ENCODE data around the gene CHCHD4. TPM values are rescaled to one million over a fixed set of nuclear protein-coding genes. Genes with fewer than 3 reads are reported as not detected.

CHCHD4 gene
- total RNA-seq, 1 donor from 2014 or later = 12.6 TPM

DNA sequence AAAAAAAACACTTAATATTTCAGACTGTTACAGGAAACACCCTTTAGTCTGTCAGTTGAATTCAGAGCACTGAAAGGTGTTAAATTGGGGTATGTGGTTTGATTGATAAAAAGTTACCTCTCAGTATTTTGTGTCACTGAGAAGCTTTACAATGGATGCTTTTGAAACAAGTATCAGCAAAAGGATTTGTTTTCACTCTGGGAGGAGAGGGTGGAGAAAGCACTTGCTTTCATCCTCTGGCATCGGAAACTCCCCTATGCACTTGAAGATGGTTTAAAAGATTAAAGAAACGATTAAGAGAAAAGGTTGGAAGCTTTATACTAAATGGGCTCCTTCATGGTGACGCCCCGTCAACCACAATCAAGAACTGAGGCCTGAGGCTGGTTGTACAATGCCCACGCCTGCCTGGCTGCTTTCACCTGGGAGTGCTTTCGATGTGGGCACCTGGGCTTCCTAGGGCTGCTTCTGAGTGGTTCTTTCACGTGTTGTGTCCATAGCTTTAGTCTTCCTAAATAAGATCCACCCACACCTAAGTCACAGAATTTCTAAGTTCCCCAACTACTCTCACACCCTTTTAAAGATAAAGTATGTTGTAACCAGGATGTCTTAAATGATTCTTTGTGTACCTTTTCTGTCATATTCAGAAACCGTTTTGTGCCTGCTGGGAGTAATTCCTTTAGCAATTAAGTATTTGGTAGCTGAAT, 18.0 kb upstream of the CHCHD4 start:
- peaks cover 56% of the 10 kb centered on the region for H3K4me1 ChIP-seq

DNA sequence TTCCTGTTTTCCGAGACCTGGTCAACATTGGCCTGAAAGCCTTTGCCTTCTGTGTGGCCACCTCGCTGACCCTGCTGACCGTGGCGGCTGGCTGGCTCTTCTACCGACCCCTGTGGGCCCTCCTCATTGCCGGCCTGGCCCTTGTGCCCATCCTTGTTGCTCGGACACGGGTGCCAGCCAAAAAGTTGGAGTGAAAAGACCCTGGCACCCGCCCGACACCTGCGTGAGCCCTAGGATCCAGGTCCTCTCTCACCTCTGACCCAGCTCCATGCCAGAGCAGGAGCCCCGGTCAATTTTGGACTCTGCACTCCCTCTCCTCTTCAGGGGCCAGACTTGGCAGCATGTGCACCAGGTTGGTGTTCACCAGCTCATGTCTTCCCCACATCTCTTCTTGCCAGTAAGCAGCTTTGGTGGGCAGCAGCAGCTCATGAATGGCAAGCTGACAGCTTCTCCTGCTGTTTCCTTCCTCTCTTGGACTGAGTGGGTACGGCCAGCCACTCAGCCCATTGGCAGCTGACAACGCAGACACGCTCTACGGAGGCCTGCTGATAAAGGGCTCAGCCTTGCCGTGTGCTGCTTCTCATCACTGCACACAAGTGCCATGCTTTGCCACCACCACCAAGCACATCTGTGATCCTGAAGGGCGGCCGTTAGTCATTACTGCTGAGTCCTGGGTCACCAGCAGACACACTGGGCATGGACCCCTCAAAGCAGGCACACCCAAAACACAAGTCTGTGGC, 17.1 kb upstream of the CHCHD4 start:
- H3K9me3 ChIP-seq = no peaks in the 10 kb centered on the region
- no peak for DNase-seq
- intact Hi-C loops (cut with DNase I) = no loop called here
- no peaks in the 10 kb centered on the region for H3K27me3 ChIP-seq (ENCODE audit: low read depth)
- peak overlapping the region; percentile 95 for H3K27ac ChIP-seq
- H3K4me1 ChIP-seq = peaks cover 49% of the 10 kb centered on the region
- no peak for ATAC-seq
- TF ChIP-seq, protein P1, sequence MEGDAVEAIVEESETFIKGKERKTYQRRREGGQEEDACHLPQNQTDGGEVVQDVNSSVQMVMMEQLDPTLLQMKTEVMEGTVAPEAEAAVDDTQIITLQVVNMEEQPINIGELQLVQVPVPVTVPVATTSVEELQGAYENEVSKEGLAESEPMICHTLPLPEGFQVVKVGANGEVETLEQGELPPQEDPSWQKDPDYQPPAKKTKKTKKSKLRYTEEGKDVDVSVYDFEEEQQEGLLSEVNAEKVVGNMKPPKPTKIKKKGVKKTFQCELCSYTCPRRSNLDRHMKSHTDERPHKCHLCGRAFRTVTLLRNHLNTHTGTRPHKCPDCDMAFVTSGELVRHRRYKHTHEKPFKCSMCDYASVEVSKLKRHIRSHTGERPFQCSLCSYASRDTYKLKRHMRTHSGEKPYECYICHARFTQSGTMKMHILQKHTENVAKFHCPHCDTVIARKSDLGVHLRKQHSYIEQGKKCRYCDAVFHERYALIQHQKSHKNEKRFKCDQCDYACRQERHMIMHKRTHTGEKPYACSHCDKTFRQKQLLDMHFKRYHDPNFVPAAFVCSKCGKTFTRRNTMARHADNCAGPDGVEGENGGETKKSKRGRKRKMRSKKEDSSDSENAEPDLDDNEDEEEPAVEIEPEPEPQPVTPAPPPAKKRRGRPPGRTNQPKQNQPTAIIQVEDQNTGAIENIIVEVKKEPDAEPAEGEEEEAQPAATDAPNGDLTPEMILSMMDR (IDR thresholded peaks at IDR 0.05) = no peak
- H3K4me3 ChIP-seq = no peak overlapping the region
- peaks cover 78% of the 10 kb centered on the region for H3K36me3 ChIP-seq

More for the DNA sequence above, 18.0 kb upstream of the CHCHD4 start:
- TF ChIP-seq, protein P1 (IDR thresholded peaks at IDR 0.05) = no peak
- peak overlapping the region; percentile 95 for H3K27ac ChIP-seq
- H3K27me3 ChIP-seq (ENCODE audit: low read depth) = no peaks in the 10 kb centered on the region
- H3K36me3 ChIP-seq = peaks cover 78% of the 10 kb centered on the region
- H3K4me3 ChIP-seq = no peak overlapping the region
- intact Hi-C loops (cut with DNase I) = no loop called here
- H3K9me3 ChIP-seq = no peaks in the 10 kb centered on the region
- ATAC-seq = no peak
- DNase-seq = no peak

DNA sequence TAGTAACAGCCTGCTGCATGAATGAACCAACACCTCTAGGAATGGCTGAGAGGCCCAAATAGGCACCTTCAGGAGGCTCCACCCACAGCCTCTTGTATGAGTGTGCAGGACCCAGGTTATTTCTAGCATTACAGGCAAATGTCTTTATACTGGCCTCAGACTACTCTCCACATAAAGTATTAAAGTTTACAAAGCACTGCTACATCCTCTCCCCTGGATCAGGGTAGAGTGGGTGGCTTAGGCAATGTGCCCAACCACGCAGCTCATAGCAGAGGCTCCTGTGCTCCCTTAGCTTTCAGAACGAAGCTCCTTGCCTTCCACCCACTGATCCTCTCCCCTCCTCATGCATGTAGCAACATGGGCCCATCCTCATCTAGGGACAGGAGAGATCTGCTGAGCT, 16.5 kb upstream of the CHCHD4 start:
- H3K27me3 ChIP-seq (ENCODE audit: low read depth) = no peaks in the 10 kb centered on the region
- TF ChIP-seq, protein P1 (IDR thresholded peaks at IDR 0.05) = no peak
- H3K27ac ChIP-seq = peak overlapping the region; percentile 14
- intact Hi-C loops (cut with DNase I) = no loop called here
- DNase-seq = no peak
- H3K4me1 ChIP-seq = peaks cover 44% of the 10 kb centered on the region
- no peak for ATAC-seq
- no peaks in the 10 kb centered on the region for H3K9me3 ChIP-seq
- H3K4me3 ChIP-seq = no peak overlapping the region
- peaks cover 78% of the 10 kb centered on the region for H3K36me3 ChIP-seq

- no peak overlapping the region for H3K4me3 ChIP-seq
- DNase-seq = no peak
- ATAC-seq = no peak
- peaks cover 78% of the 10 kb centered on the region for H3K36me3 ChIP-seq
- H3K4me1 ChIP-seq = peaks cover 39% of the 10 kb centered on the region
- no peaks in the 10 kb centered on the region for H3K27me3 ChIP-seq (ENCODE audit: low read depth)
- H3K9me3 ChIP-seq = no peaks in the 10 kb centered on the region
- intact Hi-C loops (cut with DNase I) = no loop called here
- H3K27ac ChIP-seq = peak overlapping the region; percentile 14
- TF ChIP-seq, protein P1 (IDR thresholded peaks at IDR 0.05) = no peak
These were observed 16.0 kb upstream of the CHCHD4 start for GRCh38 chr3:14140668-14141067.

- intact Hi-C loops (cut with DNase I) = no loop called here
- ATAC-seq = no peak
- Histone ChIP-seq H3K9me3 (no peaks in the 10 kb centered on the region), H3K4me1 (peaks cover 30% of the 10 kb centered on the region), H3K27ac (no peak overlapping the region), H3K4me3 (no peak overlapping the region), H3K36me3 (peaks cover 82% of the 10 kb centered on the region), H3K27me3 (ENCODE audit: low read depth) (no peaks in the 10 kb centered on the region)
- no peak for DNase-seq
- TF ChIP-seq, protein P1 (IDR thresholded peaks at IDR 0.05) = no peak
These were observed 15.1 kb upstream of the CHCHD4 start for GRCh38 chr3:14139771-14140170.

Data from lower lobe of right lung (tissue), 2 donors.